Measurements from ENCODE around the gene PRR5L.

DNA sequence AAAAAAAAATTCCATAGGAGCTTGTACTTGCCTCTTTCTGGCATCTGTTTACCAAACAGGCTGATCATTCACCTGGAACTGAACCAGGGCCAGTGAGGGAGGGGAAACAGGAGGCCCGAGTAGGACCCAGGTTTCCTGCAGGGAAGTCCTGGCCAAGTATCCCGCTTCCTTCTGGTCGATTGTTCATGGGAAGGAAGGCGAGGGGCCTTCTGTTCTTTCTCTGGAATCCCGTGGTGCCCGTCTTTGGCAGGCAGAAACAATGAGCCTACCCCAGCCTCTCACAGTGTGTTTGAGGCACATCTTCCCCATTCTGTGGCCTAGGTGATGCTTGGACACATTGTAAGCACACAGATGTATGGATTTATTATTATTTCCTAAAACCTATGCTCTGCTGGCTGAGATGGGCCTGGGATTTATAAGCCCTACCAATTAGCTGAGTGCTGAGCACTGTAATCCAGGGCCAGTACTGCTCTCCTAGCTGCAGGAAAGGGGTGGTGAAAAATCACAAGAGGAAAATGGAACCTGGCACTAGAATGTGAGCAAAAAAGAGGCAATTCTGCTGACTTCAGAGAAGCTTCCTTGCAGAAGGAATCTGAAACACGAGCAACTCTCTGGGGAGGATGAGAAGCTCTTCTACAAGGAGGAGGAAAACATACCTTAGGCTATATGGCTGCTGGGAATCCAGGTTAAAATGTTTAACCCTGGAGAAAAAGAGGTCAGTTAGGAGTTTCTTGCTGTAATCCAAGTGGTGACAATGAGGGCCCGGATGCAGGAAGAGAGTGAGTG, 53.5 kb downstream of the PRR5L start:
- no peak for TF ChIP-seq BHLHE40 (IDR thresholded peaks at IDR 0.05; ENCODE audit: borderline replicate concordance)
- no peak for TF ChIP-seq NFRKB (IDR thresholded peaks at IDR 0.05)
- no peak for TF ChIP-seq SP1 (IDR thresholded peaks at IDR 0.05)
- no peak for TF ChIP-seq HDGF (IDR thresholded peaks at IDR 0.05; ENCODE audit: borderline replicate concordance)
- no peak for TF ChIP-seq TARDBP (IDR thresholded peaks at IDR 0.05)
- no peak for TF ChIP-seq FOXK2 (IDR thresholded peaks at IDR 0.05)
- TF ChIP-seq L3MBTL2 (conservative IDR thresholded peaks at IDR 0.05) = no peak

Measured in HEK293T (cell line).